Effector memory CD4-positive, alpha-beta T cell (primary cell): Measurements from ENCODE around the gene GPR139.

Experiments
- DNase-seq, 3 donors: peaks; one replicate each; pipeline ENCODE4 v3.0.0-alpha.2; 2020
- H3K27ac ChIP-seq: 2 replicates; pipeline ENCODE4 v1.7.0; 2013; ENCODE audit warnings: mild to moderate bottlenecking, low read length, moderate library complexity; ENCODE audit not compliant: insufficient read depth, poor library complexity, severe bottlenecking
- H3K27me3 ChIP-seq: replicated peaks from 2 replicates; pipeline ENCODE4 v1.7.0; 2013; ENCODE audit warnings: mild to moderate bottlenecking, low read length; ENCODE audit not compliant: insufficient read depth, control insufficient read depth, poor library complexity, severe bottlenecking
- H3K36me3 ChIP-seq: 2 replicates; pipeline ENCODE4 v1.7.0; 2013; ENCODE audit warnings: mild to moderate bottlenecking, low read length, moderate library complexity; ENCODE audit not compliant: control insufficient read depth, insufficient read depth
- H3K4me1 ChIP-seq: 2 replicates; pipeline ENCODE4 v1.7.0; 2013; ENCODE audit warnings: low read length, mild to moderate bottlenecking; ENCODE audit not compliant: control insufficient read depth, insufficient read depth, poor library complexity, severe bottlenecking
- H3K4me3 ChIP-seq: 2 replicates; pipeline ENCODE4 v1.7.0; 2013; ENCODE audit warnings: low read length, low read depth, mild to moderate bottlenecking; ENCODE audit not compliant: insufficient read depth, poor library complexity, severe bottlenecking
- H3K9me3 ChIP-seq: 2 replicates; pipeline ENCODE4 v1.7.0; 2013; ENCODE audit warnings: mild to moderate bottlenecking, low read length, moderate library complexity; ENCODE audit not compliant: control insufficient read depth

The GPR139 gene

DNA sequence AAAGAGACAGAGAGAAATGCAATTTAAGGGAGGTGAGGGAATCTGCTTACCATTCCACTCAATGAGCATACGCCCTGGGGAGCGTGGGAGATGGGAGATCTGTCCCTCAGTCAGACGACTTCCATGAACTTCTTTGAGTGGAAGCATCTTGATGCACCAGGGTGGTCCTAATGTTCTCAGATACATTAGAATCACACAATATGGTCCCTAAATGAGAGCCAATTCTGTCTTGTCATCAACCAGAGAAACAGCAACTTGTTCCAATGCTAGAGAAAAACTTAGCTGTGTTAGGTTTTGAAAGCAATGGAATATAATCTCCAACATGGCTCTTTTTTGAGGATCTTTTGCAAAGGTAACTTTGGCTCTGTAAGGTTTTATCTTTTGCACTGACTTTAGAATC lies 44.1 kb downstream of the GPR139 start:
- H3K9me3 ChIP-seq, result no peaks in the 10 kb centered on the region
- H3K4me1 ChIP-seq, result no peaks in the 10 kb centered on the region
- H3K4me3 ChIP-seq, result no peak overlapping the region
- H3K27ac ChIP-seq, result no peak overlapping the region
- DNase-seq, result no peak
- H3K36me3 ChIP-seq, result no peaks in the 10 kb centered on the region
- no peaks in the 10 kb centered on the region for H3K27me3 ChIP-seq

DNA sequence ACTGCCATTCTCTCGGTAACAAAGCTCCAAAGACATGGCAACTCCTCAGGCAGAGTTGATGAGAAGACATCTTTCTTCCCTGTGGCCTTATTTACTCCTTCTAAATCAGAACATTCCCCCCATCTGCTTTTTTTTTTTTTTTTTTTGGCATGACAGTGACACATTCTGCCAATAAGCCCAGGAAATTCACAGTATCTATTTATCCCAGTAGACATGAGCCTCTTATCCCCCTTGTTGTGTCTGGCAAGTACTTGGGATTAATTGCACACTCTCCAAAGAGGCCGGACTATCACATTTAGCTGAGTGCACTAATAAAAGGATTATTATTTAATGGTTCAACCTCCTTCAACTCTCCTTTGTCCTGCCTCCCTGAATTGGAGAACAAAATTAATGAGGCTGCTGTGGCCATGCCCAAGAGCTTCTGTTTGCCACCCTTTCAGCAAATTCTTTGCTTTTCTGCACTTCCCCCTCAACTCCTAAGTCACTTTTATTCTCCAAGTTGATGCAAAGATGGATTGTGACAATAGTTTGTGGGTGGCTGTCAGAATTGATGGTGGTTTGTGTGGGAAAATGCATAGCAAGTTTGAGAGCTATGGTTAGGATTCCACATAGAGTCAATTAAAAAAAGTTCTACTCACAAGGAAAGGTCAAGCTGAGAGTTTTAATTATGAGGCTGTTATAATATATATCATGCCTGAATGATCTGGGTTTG lies 47.2 kb downstream of the GPR139 start:
- no peak for DNase-seq
- H3K4me1 ChIP-seq, result no peaks in the 10 kb centered on the region
- H3K4me3 ChIP-seq, result no peak overlapping the region
- H3K9me3 ChIP-seq, result no peaks in the 10 kb centered on the region
- no peak overlapping the region for H3K27ac ChIP-seq
- H3K27me3 ChIP-seq, result no peaks in the 10 kb centered on the region
- H3K36me3 ChIP-seq, result no peaks in the 10 kb centered on the region

DNA sequence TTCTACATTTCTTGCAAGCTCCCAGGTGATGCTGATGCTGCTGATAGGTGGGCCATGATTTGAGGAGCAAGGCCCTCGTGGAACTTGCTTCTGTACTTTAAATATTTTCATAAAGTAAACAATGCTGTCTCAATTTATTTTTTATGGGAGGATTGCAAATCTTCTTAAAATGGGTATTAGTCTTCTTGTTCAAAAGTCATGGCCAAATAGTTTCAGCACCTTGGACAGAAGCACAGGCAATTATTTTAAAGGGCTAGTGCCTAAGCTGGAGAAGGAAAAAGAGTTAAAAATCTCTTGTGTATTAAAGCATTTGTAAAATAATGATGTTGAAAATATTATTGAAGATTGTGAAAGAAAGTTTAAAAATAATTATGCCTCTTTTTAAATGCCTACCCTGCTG lies 50.5 kb downstream of the GPR139 start:
- no peaks in the 10 kb centered on the region for H3K4me1 ChIP-seq
- no peak overlapping the region for H3K27ac ChIP-seq
- no peaks in the 10 kb centered on the region for H3K36me3 ChIP-seq
- H3K27me3 ChIP-seq, result no peaks in the 10 kb centered on the region
- no peaks in the 10 kb centered on the region for H3K9me3 ChIP-seq
- no peak for DNase-seq
- H3K4me3 ChIP-seq, result no peak overlapping the region

DNA sequence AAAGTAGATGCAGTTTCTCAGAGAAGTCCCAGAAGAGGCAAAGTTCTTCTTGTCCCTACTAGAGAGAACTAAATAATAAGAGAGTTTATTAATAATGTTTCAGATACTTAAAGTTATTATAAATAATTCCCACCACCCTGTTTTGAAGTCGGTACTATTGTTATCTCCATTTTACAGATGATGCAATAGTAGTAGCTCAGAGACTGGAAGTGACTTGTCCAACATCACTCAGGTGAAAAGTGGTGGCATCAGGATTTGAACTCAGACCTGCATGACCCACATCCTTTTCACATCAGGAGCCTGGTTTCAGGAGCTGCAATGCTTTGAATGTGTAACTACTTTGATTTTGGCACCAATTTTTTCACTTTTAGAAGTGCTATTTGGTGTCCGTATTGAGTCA lies 52.7 kb downstream of the GPR139 start:
- H3K27me3 ChIP-seq, result no peaks in the 10 kb centered on the region
- no peaks in the 10 kb centered on the region for H3K9me3 ChIP-seq
- H3K4me1 ChIP-seq, result no peaks in the 10 kb centered on the region
- no peak overlapping the region for H3K27ac ChIP-seq
- no peak for DNase-seq
- H3K36me3 ChIP-seq, result no peaks in the 10 kb centered on the region
- no peak overlapping the region for H3K4me3 ChIP-seq

DNA sequence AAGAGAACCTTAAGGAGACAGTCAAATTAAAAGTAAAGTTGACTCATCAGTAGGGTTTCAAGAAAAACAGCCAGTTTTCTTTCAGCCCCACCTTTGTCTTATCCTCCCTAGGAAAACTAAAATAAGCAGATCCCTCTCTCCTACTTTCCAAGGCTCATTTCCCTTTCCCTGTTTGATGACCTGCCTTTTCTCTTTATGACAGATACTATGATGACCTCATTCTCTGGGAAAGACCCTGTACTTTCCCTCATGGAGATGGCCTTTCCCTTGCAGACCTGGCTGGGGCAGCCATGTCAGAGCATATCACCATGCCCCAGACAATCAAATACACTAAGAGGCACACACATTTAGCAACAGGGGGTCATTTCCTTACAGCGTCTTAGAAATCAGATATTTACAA lies 53.6 kb downstream of the GPR139 start:
- Histone ChIP-seq H3K27ac (no peak overlapping the region), H3K4me1 (no peaks in the 10 kb centered on the region), H3K4me3 (no peak overlapping the region), H3K27me3 (no peaks in the 10 kb centered on the region), H3K9me3 (no peaks in the 10 kb centered on the region), H3K36me3 (no peaks in the 10 kb centered on the region)
- no peak for DNase-seq

DNA sequence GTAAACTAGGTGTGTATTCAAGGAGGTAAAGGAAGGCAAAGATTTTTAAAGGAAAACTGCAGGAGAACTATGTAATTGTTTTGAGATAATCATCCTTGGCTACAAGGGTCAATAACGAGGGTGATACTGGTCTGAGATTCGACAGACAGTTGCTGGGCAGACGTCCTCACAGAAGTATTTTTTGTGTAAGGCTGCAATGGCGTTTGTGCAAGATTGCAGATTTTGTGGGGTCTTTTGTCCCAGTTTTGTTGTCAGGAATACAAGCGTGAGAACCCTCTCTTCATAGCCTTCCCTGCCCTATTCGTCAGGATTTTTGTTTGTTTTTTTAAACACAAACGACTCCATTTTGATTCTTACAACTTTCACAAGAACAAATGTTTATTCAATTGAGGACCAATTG lies 57.5 kb downstream of the GPR139 start:
- Histone ChIP-seq H3K9me3 (no peaks in the 10 kb centered on the region), H3K27me3 (peaks cover 3% of the 10 kb centered on the region), H3K4me3 (no peak overlapping the region), H3K4me1 (no peaks in the 10 kb centered on the region), H3K27ac (no peak overlapping the region), H3K36me3 (no peaks in the 10 kb centered on the region)
- DNase-seq, result no peak

DNA sequence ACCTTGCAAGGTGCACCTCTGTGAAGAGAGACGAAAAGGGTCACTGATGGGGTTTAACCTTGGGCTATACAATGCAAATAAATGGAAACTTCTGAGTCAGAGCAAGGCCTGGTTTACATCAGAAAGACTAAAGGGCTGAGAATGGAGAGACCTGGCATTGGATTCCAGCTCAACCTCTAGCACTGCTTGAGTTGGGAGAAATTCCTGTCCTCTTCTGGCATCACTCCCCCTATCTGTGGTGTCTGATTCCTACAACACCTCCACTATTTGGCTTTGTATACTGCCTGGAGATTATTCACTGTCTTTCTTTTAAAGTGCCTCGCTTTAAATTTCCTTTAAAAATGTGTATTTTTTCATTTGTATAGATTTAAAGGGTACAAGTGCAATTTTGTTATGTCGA lies 68.8 kb downstream of the GPR139 start:
- Histone ChIP-seq H3K27ac (no peak overlapping the region), H3K9me3 (no peaks in the 10 kb centered on the region), H3K4me3 (no peak overlapping the region), H3K27me3 (no peaks in the 10 kb centered on the region), H3K4me1 (no peaks in the 10 kb centered on the region), H3K36me3 (no peaks in the 10 kb centered on the region)
- no peak for DNase-seq

DNA sequence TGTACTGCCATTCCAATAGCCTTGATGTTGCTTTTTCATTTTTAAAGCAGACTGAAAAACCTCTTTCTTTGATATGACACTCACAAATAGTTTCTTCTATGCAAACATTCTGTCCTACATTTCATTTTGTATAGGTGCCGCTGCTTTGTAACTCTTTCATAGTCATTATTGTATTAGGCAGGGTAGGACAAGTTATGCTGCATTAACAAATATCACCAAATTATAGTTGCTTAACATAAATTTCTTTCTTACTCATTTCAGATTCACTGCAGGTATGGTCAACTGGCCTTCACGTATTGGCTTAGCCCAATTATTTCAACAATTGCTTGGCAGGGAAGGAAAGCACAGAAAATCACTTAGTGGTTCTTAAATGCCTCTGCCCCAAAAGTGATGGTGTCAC lies 70.8 kb downstream of the GPR139 start:
- Histone ChIP-seq H3K9me3 (no peaks in the 10 kb centered on the region), H3K27ac (no peak overlapping the region), H3K36me3 (no peaks in the 10 kb centered on the region), H3K4me1 (no peaks in the 10 kb centered on the region), H3K27me3 (no peaks in the 10 kb centered on the region), H3K4me3 (no peak overlapping the region)
- no peak for DNase-seq

DNA sequence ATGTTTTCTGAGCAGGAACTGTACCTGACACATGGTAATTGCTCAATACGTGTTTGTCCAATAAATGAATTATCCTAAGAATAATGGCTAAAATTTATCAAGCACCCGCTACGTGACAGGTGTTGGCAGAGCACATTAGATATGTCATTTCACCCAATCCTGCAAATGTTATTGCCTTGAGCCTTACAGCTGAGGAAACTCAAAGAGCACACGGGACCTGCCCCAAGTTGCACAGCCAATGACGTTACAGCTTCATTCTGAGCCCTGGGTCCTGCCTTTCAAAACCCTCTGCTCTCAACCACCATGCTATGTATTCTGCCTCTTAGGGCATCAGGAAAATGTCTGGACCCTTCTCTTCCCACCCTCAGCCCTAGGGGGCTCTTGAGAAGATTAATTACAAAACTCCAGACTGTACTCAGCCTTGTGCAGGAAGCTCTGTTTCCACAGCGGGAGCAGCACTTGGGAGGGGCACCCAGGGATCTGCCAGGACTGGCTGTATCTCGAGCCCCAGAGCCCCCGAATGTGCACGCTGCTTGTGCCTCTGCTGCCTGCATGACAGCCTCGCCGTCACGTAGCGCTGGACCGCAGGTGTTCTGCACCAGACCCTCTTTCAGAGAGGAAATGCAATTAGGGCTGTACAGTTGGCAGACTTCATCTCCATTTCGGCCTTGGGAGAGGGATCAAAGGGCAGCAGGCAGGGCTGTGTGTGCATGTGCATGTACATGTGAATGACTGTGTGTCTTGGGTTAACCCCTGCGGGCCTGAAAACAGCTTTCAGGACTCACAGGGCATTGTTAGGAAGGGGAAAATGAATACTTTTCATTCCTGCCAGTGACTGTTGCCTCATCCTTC lies 71.6 kb downstream of the GPR139 start:
- H3K9me3 ChIP-seq, result no peaks in the 10 kb centered on the region
- no peaks in the 10 kb centered on the region for H3K27me3 ChIP-seq
- no peaks in the 10 kb centered on the region for H3K4me1 ChIP-seq
- no peak overlapping the region for H3K27ac ChIP-seq
- DNase-seq, result no peak
- H3K36me3 ChIP-seq, result no peaks in the 10 kb centered on the region
- H3K4me3 ChIP-seq, result no peak overlapping the region

DNA sequence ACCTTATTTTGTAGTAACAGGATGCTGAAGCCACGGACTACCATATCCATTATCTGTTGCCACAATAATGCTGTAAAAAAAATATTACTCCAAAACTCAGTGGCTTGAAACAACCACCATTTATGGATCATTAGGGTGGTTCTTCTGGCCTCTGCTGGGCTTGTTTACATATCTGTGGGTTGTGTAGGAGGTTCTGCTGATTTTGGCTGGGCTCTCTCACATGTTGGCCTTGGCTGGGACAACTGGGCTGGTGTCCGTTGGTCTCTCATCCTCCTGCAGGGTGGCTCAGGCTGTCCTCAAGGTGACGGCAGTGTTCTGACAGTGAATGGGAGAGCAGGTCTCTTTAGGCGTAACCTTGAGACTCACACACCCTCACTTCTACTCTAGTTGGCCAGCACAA lies 76.0 kb downstream of the GPR139 start:
- Histone ChIP-seq H3K36me3 (no peaks in the 10 kb centered on the region), H3K9me3 (no peaks in the 10 kb centered on the region), H3K4me1 (no peaks in the 10 kb centered on the region), H3K27me3 (no peaks in the 10 kb centered on the region), H3K27ac (no peak overlapping the region), H3K4me3 (no peak overlapping the region)
- DNase-seq, result no peak
